Measurements from ENCODE around the gene CDC42EP2.

The CDC42EP2 gene

GRCh38 chr11:65314501-65315203 is at the start of gene CDC42EP2:
Gene CDC42EP2, plus strand, starts transcription at chr11:65314866. Its CDS starts 6,033 bp downstream, at chr11:65320899.
- no peaks in the 10 kb centered on the region for H3K36me3 ChIP-seq (ENCODE audit: control insufficient read depth, insufficient read depth, low read length)
- no peak for DNase-seq (ENCODE audit: low read depth, low spot score)
- no peak within 1 kb of the TSS for H3K27ac ChIP-seq (ENCODE audit: low read length)
- H3K4me3 ChIP-seq (ENCODE audit: low read length) = peak within 1 kb of the TSS; percentile 81; the same call in 1 of the 2 replicates
- no CpG with 5 or more reads among the region's 74 CpGs for WGBS (ENCODE audit: insufficient coverage, insufficient read length)
- peaks cover 3% of the 10 kb centered on the region; the same call in 1 of the 2 replicates for H3K27me3 ChIP-seq (ENCODE audit: control insufficient read depth, insufficient read depth, low read length)
- peaks cover 7% of the 10 kb centered on the region for H3K4me1 ChIP-seq (ENCODE audit: control insufficient read depth, insufficient read depth, low read length)
- H3K9me3 ChIP-seq (ENCODE audit: control insufficient read depth, insufficient read depth, low read length) = no peaks in the 10 kb centered on the region

- no peaks in the 10 kb centered on the region for H3K27me3 ChIP-seq (ENCODE audit: control insufficient read depth, insufficient read depth, low read length)
- H3K4me3 ChIP-seq (ENCODE audit: low read length) = no peak overlapping the region
- WGBS (ENCODE audit: insufficient coverage, insufficient read length) = no CpG with 5 or more reads among the region's 2 CpGs
- H3K36me3 ChIP-seq (ENCODE audit: control insufficient read depth, insufficient read depth, low read length) = peaks cover 11% of the 10 kb centered on the region; the same call in 1 of the 2 replicates
- no peaks in the 10 kb centered on the region for H3K4me1 ChIP-seq (ENCODE audit: control insufficient read depth, insufficient read depth, low read length)
- DNase-seq (ENCODE audit: low read depth, low spot score) = no peak
- no peaks in the 10 kb centered on the region for H3K9me3 ChIP-seq (ENCODE audit: control insufficient read depth, insufficient read depth, low read length)
- no peak overlapping the region for H3K27ac ChIP-seq (ENCODE audit: low read length)
These were observed 48.5 kb upstream of the CDC42EP2 start for GRCh38 chr11:65266210-65266609.

GRCh38 chr11:65274735-65275682 is 39.7 kb upstream of the CDC42EP2 start:
- Histone ChIP-seq H3K27ac (ENCODE audit: low read length) (no peak overlapping the region), H3K27me3 (ENCODE audit: control insufficient read depth, insufficient read depth, low read length) (no peaks in the 10 kb centered on the region), H3K4me1 (ENCODE audit: control insufficient read depth, insufficient read depth, low read length) (no peaks in the 10 kb centered on the region), H3K36me3 (ENCODE audit: control insufficient read depth, insufficient read depth, low read length) (peaks cover 14% of the 10 kb centered on the region; the same call in 1 of the 2 replicates), H3K4me3 (ENCODE audit: low read length) (no peak overlapping the region), H3K9me3 (ENCODE audit: control insufficient read depth, insufficient read depth, low read length) (no peaks in the 10 kb centered on the region)
- DNase-seq (ENCODE audit: low read depth, low spot score) = no peak
- no CpG with 5 or more reads among the region's 6 CpGs for WGBS (ENCODE audit: insufficient coverage, insufficient read length)

- Histone ChIP-seq H3K4me1 (ENCODE audit: control insufficient read depth, insufficient read depth, low read length) (no peaks in the 10 kb centered on the region), H3K4me3 (ENCODE audit: low read length) (no peak overlapping the region), H3K27ac (ENCODE audit: low read length) (no peak overlapping the region), H3K9me3 (ENCODE audit: control insufficient read depth, insufficient read depth, low read length) (no peaks in the 10 kb centered on the region), H3K36me3 (ENCODE audit: control insufficient read depth, insufficient read depth, low read length) (peaks cover 14% of the 10 kb centered on the region), H3K27me3 (ENCODE audit: control insufficient read depth, insufficient read depth, low read length) (no peaks in the 10 kb centered on the region)
- no peak for DNase-seq (ENCODE audit: low read depth, low spot score)
- WGBS (ENCODE audit: insufficient coverage, insufficient read length) = no CpG with 5 or more reads among the region's 4 CpGs
These were observed 38.8 kb upstream of the CDC42EP2 start for GRCh38 chr11:65275906-65276305.

GRCh38 chr11:65277631-65278277 is 36.9 kb upstream of the CDC42EP2 start:
- Histone ChIP-seq H3K27ac (ENCODE audit: low read length) (no peak overlapping the region), H3K36me3 (ENCODE audit: control insufficient read depth, insufficient read depth, low read length) (peaks cover 18% of the 10 kb centered on the region), H3K4me1 (ENCODE audit: control insufficient read depth, insufficient read depth, low read length) (no peaks in the 10 kb centered on the region)

GRCh38 chr11:65278356-65278755 is 36.3 kb upstream of the CDC42EP2 start:
- H3K9me3 ChIP-seq (ENCODE audit: control insufficient read depth, insufficient read depth, low read length) = no peaks in the 10 kb centered on the region
- DNase-seq (ENCODE audit: low read depth, low spot score) = no peak
- WGBS (ENCODE audit: insufficient coverage, insufficient read length) = no CpG with 5 or more reads among the region's 2 CpGs
- H3K27me3 ChIP-seq (ENCODE audit: control insufficient read depth, insufficient read depth, low read length) = no peaks in the 10 kb centered on the region
- H3K4me1 ChIP-seq (ENCODE audit: control insufficient read depth, insufficient read depth, low read length) = no peaks in the 10 kb centered on the region
- H3K27ac ChIP-seq (ENCODE audit: low read length) = no peak overlapping the region
- H3K4me3 ChIP-seq (ENCODE audit: low read length) = no peak overlapping the region
- peaks cover 18% of the 10 kb centered on the region for H3K36me3 ChIP-seq (ENCODE audit: control insufficient read depth, insufficient read depth, low read length)

More at GRCh38 chr11:65277631-65278277, 36.9 kb upstream of the CDC42EP2 start:
- no CpG with 5 or more reads among the region's 5 CpGs for WGBS (ENCODE audit: insufficient coverage, insufficient read length)
- H3K27me3 ChIP-seq (ENCODE audit: control insufficient read depth, insufficient read depth, low read length) = no peaks in the 10 kb centered on the region
- H3K4me3 ChIP-seq (ENCODE audit: low read length) = no peak overlapping the region
- H3K9me3 ChIP-seq (ENCODE audit: control insufficient read depth, insufficient read depth, low read length) = no peaks in the 10 kb centered on the region
- DNase-seq (ENCODE audit: low read depth, low spot score) = no peak

GRCh38 chr11:65279279-65279678 is 35.4 kb upstream of the CDC42EP2 start:
- DNase-seq (ENCODE audit: low read depth, low spot score) = no peak
- WGBS (ENCODE audit: insufficient coverage, insufficient read length) = no CpG with 5 or more reads among the region's 4 CpGs
- Histone ChIP-seq H3K27ac (ENCODE audit: low read length) (no peak overlapping the region), H3K36me3 (ENCODE audit: control insufficient read depth, insufficient read depth, low read length) (peaks cover 18% of the 10 kb centered on the region), H3K4me1 (ENCODE audit: control insufficient read depth, insufficient read depth, low read length) (no peaks in the 10 kb centered on the region), H3K4me3 (ENCODE audit: low read length) (no peak overlapping the region), H3K27me3 (ENCODE audit: control insufficient read depth, insufficient read depth, low read length) (no peaks in the 10 kb centered on the region), H3K9me3 (ENCODE audit: control insufficient read depth, insufficient read depth, low read length) (no peaks in the 10 kb centered on the region)

- no CpG with 5 or more reads among the region's 5 CpGs for WGBS (ENCODE audit: insufficient coverage, insufficient read length)
- Histone ChIP-seq H3K27ac (ENCODE audit: low read length) (no peak overlapping the region), H3K36me3 (ENCODE audit: control insufficient read depth, insufficient read depth, low read length) (peaks cover 21% of the 10 kb centered on the region)
These were observed 34.8 kb upstream of the CDC42EP2 start for GRCh38 chr11:65279741-65280440.

GRCh38 chr11:65280646-65281045 is 34.0 kb upstream of the CDC42EP2 start:
- H3K4me3 ChIP-seq (ENCODE audit: low read length) = no peak overlapping the region
- DNase-seq (ENCODE audit: low read depth, low spot score) = no peak
- H3K27ac ChIP-seq (ENCODE audit: low read length) = no peak overlapping the region
- H3K36me3 ChIP-seq (ENCODE audit: control insufficient read depth, insufficient read depth, low read length) = peaks cover 21% of the 10 kb centered on the region
- no peaks in the 10 kb centered on the region for H3K27me3 ChIP-seq (ENCODE audit: control insufficient read depth, insufficient read depth, low read length)
- no peaks in the 10 kb centered on the region for H3K9me3 ChIP-seq (ENCODE audit: control insufficient read depth, insufficient read depth, low read length)
- no peaks in the 10 kb centered on the region for H3K4me1 ChIP-seq (ENCODE audit: control insufficient read depth, insufficient read depth, low read length)
- WGBS (ENCODE audit: insufficient coverage, insufficient read length) = no CpG with 5 or more reads among the region's 4 CpGs

More at GRCh38 chr11:65279741-65280440, 34.8 kb upstream of the CDC42EP2 start:
- no peaks in the 10 kb centered on the region for H3K9me3 ChIP-seq (ENCODE audit: control insufficient read depth, insufficient read depth, low read length)
- no peak overlapping the region for H3K4me3 ChIP-seq (ENCODE audit: low read length)
- DNase-seq (ENCODE audit: low read depth, low spot score) = no peak
- H3K27me3 ChIP-seq (ENCODE audit: control insufficient read depth, insufficient read depth, low read length) = no peaks in the 10 kb centered on the region
- H3K4me1 ChIP-seq (ENCODE audit: control insufficient read depth, insufficient read depth, low read length) = no peaks in the 10 kb centered on the region

Data from iPS DF 6.9 (cell line).